Common myeloid progenitor, CD34-positive (primary cell): ENCODE data around the gene SIT1.

Source experiments
- CTCF ChIA-PET: fragments of 350-600 bp; sonication (Branson Sonifier 250); formaldehyde crosslinking; loops from one replicate; lab custom pipeline; 2021; ENCODE audit warnings: antibody characterized with exemption; lab: Charles Lee
- POLR2A ChIA-PET: fragments of 350-600 bp; sonication (Branson Sonifier 250); formaldehyde crosslinking; loops from one replicate; lab custom pipeline; 2021; ENCODE audit warnings: antibody characterized with exemption; lab: Charles Lee
- DNase-seq, 3 donors: peaks; one replicate each; pipeline versions ENCODE4 v3.0.0 to v3.0.0-alpha.2; 2013
- H3K27ac ChIP-seq, 2 experiments: 1 replicate in 1 of 2; 2 replicates in 1 of 2; pipeline ENCODE4 v1.7.0; 2013; ENCODE audit warnings: inconsistent platforms in 2 of 2, low read length in 2 of 2, mild to moderate bottlenecking in 2 of 2, low read depth in 1 of 2, moderate library complexity in 1 of 2; ENCODE audit not compliant: severe bottlenecking in 2 of 2, insufficient read depth in 1 of 2, poor library complexity in 1 of 2
- H3K27me3 ChIP-seq, 5 experiments: replicated peaks in 2 of 5; 1 replicate in 3 of 5; 2 replicates in 2 of 5; pipeline versions ENCODE4 v1.6.1 to v1.7.0; 2013; ENCODE audit warnings: low read length in 4 of 5, mild to moderate bottlenecking in 2 of 5, moderate library complexity in 2 of 5, inconsistent platforms in 1 of 5; ENCODE audit not compliant: insufficient read depth in 5 of 5, control insufficient read depth in 4 of 5
- H3K36me3 ChIP-seq, 4 experiments: 1 replicate in 2 of 4; 2 replicates in 2 of 4; pipeline versions ENCODE4 v1.6.1 to v1.7.0; 2013; ENCODE audit warnings: low read length in 3 of 4, control low read depth in 1 of 4, mild to moderate bottlenecking in 1 of 4; ENCODE audit not compliant: control insufficient read depth in 4 of 4, insufficient read depth in 4 of 4
- H3K4me1 ChIP-seq, 4 experiments: 1 replicate in 3 of 4; 2 replicates in 1 of 4; pipeline versions ENCODE4 v1.6.1 to v1.7.1; 2013; ENCODE audit warnings: low read length in 3 of 4, mild to moderate bottlenecking in 3 of 4, control low read depth in 1 of 4, inconsistent platforms in 1 of 4, moderate library complexity in 1 of 4; ENCODE audit not compliant: control insufficient read depth in 4 of 4, insufficient read depth in 4 of 4; ENCODE audit errors: control extremely low read depth in 1 of 4
- H3K4me3 ChIP-seq, 7 experiments: 1 replicate in 4 of 7; 2 replicates in 3 of 7; pipeline versions ENCODE4 v1.5.1 to v1.7.0; 2013; ENCODE audit warnings: mild to moderate bottlenecking in 7 of 7, low read length in 6 of 7, moderate library complexity in 6 of 7, inconsistent platforms in 2 of 7, low read depth in 2 of 7, control low read depth in 1 of 7; ENCODE audit not compliant: insufficient read depth in 4 of 7, control insufficient read depth in 1 of 7; ENCODE audit errors: extremely low read depth in 1 of 7
- H3K9me3 ChIP-seq, 5 experiments: 1 replicate in 4 of 5; 2 replicates in 1 of 5; pipeline versions ENCODE4 v1.6.1 to v1.7.1; 2013; ENCODE audit warnings: low read length in 4 of 5, mild to moderate bottlenecking in 2 of 5, inconsistent platforms in 1 of 5, low read depth in 1 of 5, moderate library complexity in 1 of 5; ENCODE audit not compliant: control insufficient read depth in 4 of 5, insufficient read depth in 2 of 5; ENCODE audit errors: control extremely low read depth in 1 of 5
- WGBS: methylation state at CpG from one replicate; pipeline ENCODE4 v1.1.5; 2013; ENCODE audit not compliant: insufficient coverage; 5-methylcytosine and 5-hydroxymethylcytosine counted together

SIT1 gene

DNA sequence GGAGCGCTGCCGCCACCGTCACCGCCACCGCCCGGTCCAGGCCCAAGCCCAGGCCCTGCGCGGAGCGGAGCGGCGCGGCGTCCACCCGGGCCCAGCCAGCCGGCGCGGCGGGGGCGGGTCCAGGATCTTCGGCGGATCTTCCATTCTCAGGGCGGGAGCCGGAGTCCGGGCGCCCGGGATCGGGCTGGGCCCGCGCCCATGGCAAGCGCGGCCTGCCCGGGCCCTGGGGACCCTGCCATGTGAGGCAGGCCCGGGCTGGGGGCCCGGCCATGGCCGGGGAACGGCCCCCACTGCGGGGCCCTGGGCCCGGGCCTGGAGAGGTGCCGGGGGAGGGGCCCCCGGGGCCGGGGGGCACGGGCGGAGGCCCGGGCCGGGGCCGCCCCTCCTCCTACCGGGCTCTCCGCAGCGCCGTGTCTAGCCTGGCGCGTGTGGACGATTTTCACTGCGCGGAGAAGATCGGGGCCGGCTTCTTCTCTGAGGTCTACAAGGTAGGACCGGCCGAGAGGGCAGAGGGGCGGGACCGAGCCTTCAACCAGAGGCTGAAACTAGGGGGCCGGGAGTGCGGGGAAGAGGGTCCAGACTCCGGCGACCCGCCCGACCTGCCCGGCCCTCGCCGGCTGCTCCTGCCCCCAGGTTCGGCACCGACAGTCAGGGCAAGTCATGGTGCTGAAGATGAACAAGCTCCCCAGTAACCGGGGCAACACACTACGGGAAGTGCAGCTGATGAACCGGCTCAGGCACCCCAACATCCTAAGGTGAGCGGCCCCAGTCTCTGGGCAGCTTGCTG lies 45.2 kb downstream of the SIT1 start:
- Histone ChIP-seq H3K36me3 (peaks cover 0 to 31% (median 24%) of the 10 kb centered on the region in 4 experiments), H3K9me3 (no peaks in the 10 kb centered on the region), H3K4me1 (peaks cover 5 to 27% (median 26%) of the 10 kb centered on the region in 4 experiments), H3K27me3 (no peaks in the 10 kb centered on the region), H3K4me3 (peak overlapping the region; percentile 46 to 90 (median 80)), H3K27ac (peak overlapping the region; percentile 40 to 66)
- ChIA-PET POLR2A (no interaction called here), CTCF (interaction anchor here (0.7 to 2.0 kb wide), 5 partner anchors 10 to 52 kb away, joined by 3 to 9 read pairs (median 3); partner anchors contain the start of genes CCDC107 and RMRP)
- DNase-seq, result peak in 2 of 3 donors; percentile 23 to 50
- 0% methylated on average over 70 of the region's 76 CpGs for WGBS

- Histone ChIP-seq H3K27ac (peak within 1 kb of the TSS; percentile 40 to 75), H3K4me3 (peak within 1 kb of the TSS; percentile 46 to 90 (median 81)), H3K9me3 (no peaks in the 10 kb centered on the region), H3K27me3 (no peaks in the 10 kb centered on the region), H3K4me1 (peaks cover 5 to 31% (median 29%) of the 10 kb centered on the region in 4 experiments), H3K36me3 (peaks cover 0 to 27% (median 20%) of the 10 kb centered on the region in 4 experiments)
- DNase-seq, result peak; percentile 69 to 80 (median 75)
- ChIA-PET POLR2A (no interaction called here), CTCF (interaction anchor here (0.7 to 2.0 kb wide), 6 partner anchors 12 to 494 kb away, joined by 3 to 9 read pairs (median 4); no protein-coding TSS in a partner anchor)
- WGBS, result 0% methylated on average over 44 of the region's 55 CpGs
Measured at GRCh38 chr9:35604578-35605350, 46.0 kb downstream of the SIT1 start, which contains the start of gene TESK1. Gene TESK1 (plus strand): TSS chr9:35605262. CDS start chr9:35605620, 358 bp downstream.

- peak; percentile 100 for DNase-seq
- no peaks in the 10 kb centered on the region for H3K9me3 ChIP-seq
- H3K4me3 ChIP-seq, result peak overlapping the region; percentile 46 to 90 (median 81)
- no peaks in the 10 kb centered on the region for H3K27me3 ChIP-seq
- peaks cover 5 to 33% (median 29%) of the 10 kb centered on the region in 4 experiments for H3K4me1 ChIP-seq
- CTCF ChIA-PET, result interaction anchor here (0.7 to 2.0 kb wide), 10 partner anchors 9 to 493 kb away, joined by 3 to 9 read pairs (median 4); no protein-coding TSS in a partner anchor
- WGBS, result 0% methylated on average over 34 of the region's 41 CpGs
- POLR2A ChIA-PET, result no interaction called here
- peaks cover 0 to 20% (median 15%) of the 10 kb centered on the region in 4 experiments for H3K36me3 ChIP-seq
- peak overlapping the region in 1 of 2 experiments; percentile 75 for H3K27ac ChIP-seq
Measured at GRCh38 chr9:35603986-35604577, 46.6 kb downstream of the SIT1 start.

GRCh38 chr9:35603506-35603985 lies 47.2 kb downstream of the SIT1 start:
- no peaks in the 10 kb centered on the region for H3K27me3 ChIP-seq
- DNase-seq, result no peak
- POLR2A ChIA-PET, result no interaction called here
- H3K9me3 ChIP-seq, result no peaks in the 10 kb centered on the region
- no peak overlapping the region for H3K27ac ChIP-seq
- peaks cover 5 to 33% (median 29%) of the 10 kb centered on the region in 4 experiments for H3K4me1 ChIP-seq
- peak overlapping the region in 6 of 7 experiments; percentile 16 to 63 (median 52) for H3K4me3 ChIP-seq
- WGBS, result 9% methylated on average over 18 of the region's 18 CpGs
- peaks cover 0 to 14% (median 10%) of the 10 kb centered on the region in 4 experiments for H3K36me3 ChIP-seq
- CTCF ChIA-PET, result interaction anchor here (0.8 to 2.0 kb wide), 9 partner anchors 10 to 492 kb away, joined by 3 to 9 read pairs (median 4); no protein-coding TSS in a partner anchor

DNA sequence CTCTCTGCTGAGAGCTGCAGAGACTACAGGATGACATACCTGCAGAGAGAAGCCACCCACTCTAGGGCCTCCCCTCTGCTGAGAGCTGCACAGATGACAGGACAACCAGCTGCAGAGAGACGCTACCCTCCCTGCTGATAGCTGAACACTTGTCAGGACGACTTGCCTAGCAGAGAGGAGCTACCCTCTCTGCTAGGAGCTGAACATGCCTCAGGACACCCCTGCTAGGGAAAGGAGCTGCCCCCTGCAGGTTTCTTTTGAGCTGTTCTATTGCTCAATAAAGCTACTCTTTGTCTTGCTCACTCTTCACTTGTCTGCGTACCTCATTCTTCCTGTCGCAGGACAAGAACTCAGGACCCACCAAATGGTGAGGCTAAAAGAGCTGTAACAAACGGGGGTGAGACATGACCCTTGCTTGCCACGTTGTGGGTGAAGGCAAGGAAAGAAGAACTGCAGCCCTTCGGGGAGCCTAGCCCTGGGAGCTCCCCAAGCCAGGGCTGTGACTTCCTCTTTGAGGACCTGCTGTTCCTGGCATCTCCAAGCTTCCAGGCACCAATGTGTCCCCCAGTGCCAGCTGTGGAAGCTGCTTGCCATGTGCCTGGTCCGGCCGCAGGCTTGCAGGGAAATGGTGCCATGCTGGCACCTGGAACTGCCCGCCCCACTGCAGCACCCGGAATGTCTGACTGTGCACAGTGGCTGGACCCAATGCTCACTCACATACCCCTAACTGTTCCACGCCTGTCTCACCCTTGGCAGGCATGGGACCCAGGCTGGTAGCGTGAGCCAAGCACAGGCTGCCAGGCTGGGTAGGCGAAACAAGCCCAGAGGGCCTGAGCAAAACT lies 50.7 kb downstream of the SIT1 start:
- ChIA-PET CTCF (interaction anchor here (0.8 to 1.5 kb wide), 6 partner anchors 10 to 93 kb away, joined by 3 to 4 read pairs (median 3); no protein-coding TSS in a partner anchor), POLR2A (no interaction called here)
- 96% methylated on average over 13 of the region's 14 CpGs for WGBS
- Histone ChIP-seq H3K27ac (no peak overlapping the region), H3K9me3 (no peaks in the 10 kb centered on the region), H3K27me3 (no peaks in the 10 kb centered on the region), H3K36me3 (no peaks in the 10 kb centered on the region), H3K4me3 (no peak overlapping the region), H3K4me1 (peaks cover 5 to 19% (median 15%) of the 10 kb centered on the region in 4 experiments)
- no peak for DNase-seq
